ENCODE data around the gene LEMD1.
"Not testable (repeated sequence)": the region's sequence is repeated elsewhere in the genome, so short reads cannot be mapped to it uniquely, and the experiment has no call there.

The LEMD1 gene

GRCh38 chr1:205440476-205441317 is 18.8 kb upstream of the LEMD1 start:
- Mint-ChIP-seq H3K9me3 (no peaks in the 10 kb centered on the region), H3K4me3 (peak overlapping the region; percentile 78), H3K27me3 (no peaks in the 10 kb centered on the region), H3K36me3 (no peaks in the 10 kb centered on the region), H3K27ac (peak overlapping the region; percentile 91), H3K4me1 (peaks cover 22% of the 10 kb centered on the region)

DNA sequence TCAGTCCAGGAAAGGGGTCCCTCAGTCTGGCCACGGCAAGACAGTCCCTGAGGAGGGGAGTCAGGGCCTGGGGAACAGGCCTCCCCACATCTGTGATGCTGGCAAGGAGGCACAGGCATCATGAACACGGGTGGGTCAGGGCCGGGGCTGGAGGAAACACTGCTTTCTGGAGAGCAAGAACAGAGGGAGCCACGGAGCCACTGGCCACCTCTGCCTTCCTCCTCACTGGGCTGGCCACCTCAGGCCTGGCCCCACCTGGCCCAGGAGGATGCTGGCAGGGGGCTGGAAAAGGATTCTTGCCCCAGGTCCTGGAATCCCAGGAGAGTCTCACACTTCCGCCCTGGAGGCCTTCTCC is 18.2 kb upstream of the LEMD1 start:
- H3K4me3 Mint-ChIP-seq, result peak overlapping the region; percentile 78
- H3K27me3 Mint-ChIP-seq, result no peaks in the 10 kb centered on the region
- H3K27ac Mint-ChIP-seq, result no peak overlapping the region
- peaks cover 22% of the 10 kb centered on the region for H3K4me1 Mint-ChIP-seq
- H3K36me3 Mint-ChIP-seq, result no peaks in the 10 kb centered on the region
- H3K9me3 Mint-ChIP-seq, result no peaks in the 10 kb centered on the region

- H3K4me1 Mint-ChIP-seq, result peaks cover 22% of the 10 kb centered on the region
- H3K27ac Mint-ChIP-seq, result no peak overlapping the region
- no peak overlapping the region for H3K4me3 Mint-ChIP-seq
- no peaks in the 10 kb centered on the region for H3K27me3 Mint-ChIP-seq
- H3K9me3 Mint-ChIP-seq, result no peaks in the 10 kb centered on the region
- H3K36me3 Mint-ChIP-seq, result no peaks in the 10 kb centered on the region
Measured at GRCh38 chr1:205438213-205439158, 16.6 kb upstream of the LEMD1 start.

DNA sequence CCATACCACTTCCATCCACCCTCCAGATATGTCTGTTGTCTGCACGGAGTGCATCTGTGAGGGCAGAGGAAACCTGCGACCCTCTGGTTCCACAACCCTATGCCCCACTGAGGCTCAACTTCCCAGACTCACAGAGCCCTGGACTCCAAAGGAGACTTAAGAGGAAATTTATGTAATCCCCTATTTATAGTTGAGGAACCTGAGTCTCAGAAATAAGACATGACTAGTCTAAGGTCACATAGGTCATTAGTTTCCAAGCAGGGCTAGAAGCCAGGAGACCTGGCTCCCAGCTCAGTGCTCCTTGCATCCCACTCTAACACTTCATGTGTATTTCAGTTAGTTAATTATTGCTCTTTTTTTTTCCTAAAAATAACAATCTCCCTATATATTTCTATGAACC is 15.7 kb upstream of the LEMD1 start:
- H3K27me3 Mint-ChIP-seq, result no peaks in the 10 kb centered on the region
- H3K4me1 Mint-ChIP-seq, result peaks cover 22% of the 10 kb centered on the region
- no peaks in the 10 kb centered on the region for H3K36me3 Mint-ChIP-seq
- H3K27ac Mint-ChIP-seq, result no peak overlapping the region
- no peaks in the 10 kb centered on the region for H3K9me3 Mint-ChIP-seq
- H3K4me3 Mint-ChIP-seq, result no peak overlapping the region

DNA sequence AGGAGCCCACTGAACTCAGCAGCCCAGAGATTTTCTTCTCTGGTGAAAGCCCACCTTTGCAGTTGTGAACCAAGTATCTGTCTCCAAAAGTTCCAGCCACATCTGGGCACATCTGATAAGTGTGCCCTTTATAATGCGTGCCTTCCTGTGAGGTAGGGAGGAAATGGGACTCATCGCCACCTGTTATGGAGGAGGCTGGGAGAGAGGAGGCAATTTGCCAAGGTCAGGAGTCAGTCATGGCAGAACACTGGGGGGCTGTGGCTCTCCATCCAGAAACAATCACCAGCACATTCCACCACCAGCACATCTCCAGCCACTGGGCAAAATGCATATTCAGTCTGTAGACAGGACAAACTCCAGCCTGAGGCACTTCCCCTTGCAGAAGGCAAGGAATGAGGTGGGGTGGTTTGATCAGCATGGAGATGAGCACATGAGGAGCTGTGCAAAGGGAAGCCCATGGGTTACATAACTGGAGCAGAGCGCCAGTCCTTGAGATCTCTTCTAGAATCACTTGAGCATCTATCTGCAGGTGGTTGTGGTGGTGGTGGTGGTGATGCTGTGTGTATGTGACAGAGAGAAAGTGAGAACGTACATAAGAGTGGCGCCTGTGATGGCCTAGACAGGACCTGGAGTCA is 15.0 kb upstream of the LEMD1 start:
- H3K36me3 Mint-ChIP-seq, result no peaks in the 10 kb centered on the region
- no peak overlapping the region for H3K27ac Mint-ChIP-seq
- peaks cover 2% of the 10 kb centered on the region for H3K27me3 Mint-ChIP-seq
- H3K4me3 Mint-ChIP-seq, result no peak overlapping the region
- H3K4me1 Mint-ChIP-seq, result peaks cover 20% of the 10 kb centered on the region
- no peaks in the 10 kb centered on the region for H3K9me3 Mint-ChIP-seq

- H3K27me3 Mint-ChIP-seq, result peaks cover 2% of the 10 kb centered on the region
- H3K4me1 Mint-ChIP-seq, result peaks cover 15% of the 10 kb centered on the region
- H3K9me3 Mint-ChIP-seq, result no peaks in the 10 kb centered on the region
- H3K4me3 Mint-ChIP-seq, result no peak overlapping the region
- H3K27ac Mint-ChIP-seq, result no peak overlapping the region
- no peaks in the 10 kb centered on the region for H3K36me3 Mint-ChIP-seq
Measured at GRCh38 chr1:205435578-205436573, 14.0 kb upstream of the LEMD1 start.

DNA sequence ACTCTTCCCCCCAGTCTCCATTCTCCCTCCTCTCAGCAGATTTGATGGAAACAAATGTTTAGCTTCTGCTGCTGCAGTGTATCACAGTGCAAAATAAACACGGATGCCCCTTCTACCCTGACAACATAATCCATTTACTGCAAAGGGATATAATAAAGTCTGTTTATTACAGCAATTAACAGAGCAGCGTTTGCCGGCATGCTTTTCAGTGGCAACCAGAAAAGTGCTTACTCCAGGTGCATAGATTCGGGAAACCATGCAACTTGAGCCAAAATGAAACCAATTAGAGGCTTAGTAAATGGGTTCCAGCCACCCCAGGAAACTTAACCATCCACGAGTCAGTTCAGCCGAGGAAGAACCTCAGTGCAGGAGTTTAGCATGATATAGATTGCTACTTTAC is 12.9 kb upstream of the LEMD1 start:
- no peak overlapping the region for H3K4me3 Mint-ChIP-seq
- peaks cover 2% of the 10 kb centered on the region for H3K27me3 Mint-ChIP-seq
- H3K36me3 Mint-ChIP-seq, result no peaks in the 10 kb centered on the region
- peaks cover 18% of the 10 kb centered on the region for H3K4me1 Mint-ChIP-seq
- no peak overlapping the region for H3K27ac Mint-ChIP-seq
- H3K9me3 Mint-ChIP-seq, result no peaks in the 10 kb centered on the region

- not testable (repeated sequence) for H3K36me3 Mint-ChIP-seq, H3K9me3 Mint-ChIP-seq, H3K4me3 Mint-ChIP-seq, H3K27ac Mint-ChIP-seq, H3K27me3 Mint-ChIP-seq
- H3K4me1 Mint-ChIP-seq, result peaks cover 16% of the 10 kb centered on the region
Measured at GRCh38 chr1:205432692-205433091, 10.8 kb upstream of the LEMD1 start.

- H3K4me3 Mint-ChIP-seq, result no peak overlapping the region
- no peak overlapping the region for H3K27ac Mint-ChIP-seq
- no peaks in the 10 kb centered on the region for H3K36me3 Mint-ChIP-seq
Measured at GRCh38 chr1:205432116-205432515, 10.3 kb upstream of the LEMD1 start.

GRCh38 chr1:205430696-205431305 is 8.9 kb upstream of the LEMD1 start:
- peak overlapping the region; percentile 83 for H3K4me3 Mint-ChIP-seq
- no peak overlapping the region for H3K27ac Mint-ChIP-seq
- H3K4me1 Mint-ChIP-seq, result peaks cover 16% of the 10 kb centered on the region
- no peaks in the 10 kb centered on the region for H3K9me3 Mint-ChIP-seq
- H3K27me3 Mint-ChIP-seq, result peaks cover 6% of the 10 kb centered on the region
- no peaks in the 10 kb centered on the region for H3K36me3 Mint-ChIP-seq

More at GRCh38 chr1:205432116-205432515, 10.3 kb upstream of the LEMD1 start:
- Mint-ChIP-seq H3K4me1 (peaks cover 16% of the 10 kb centered on the region), H3K27me3 (peaks cover 2% of the 10 kb centered on the region), H3K9me3 (no peaks in the 10 kb centered on the region)

DNA sequence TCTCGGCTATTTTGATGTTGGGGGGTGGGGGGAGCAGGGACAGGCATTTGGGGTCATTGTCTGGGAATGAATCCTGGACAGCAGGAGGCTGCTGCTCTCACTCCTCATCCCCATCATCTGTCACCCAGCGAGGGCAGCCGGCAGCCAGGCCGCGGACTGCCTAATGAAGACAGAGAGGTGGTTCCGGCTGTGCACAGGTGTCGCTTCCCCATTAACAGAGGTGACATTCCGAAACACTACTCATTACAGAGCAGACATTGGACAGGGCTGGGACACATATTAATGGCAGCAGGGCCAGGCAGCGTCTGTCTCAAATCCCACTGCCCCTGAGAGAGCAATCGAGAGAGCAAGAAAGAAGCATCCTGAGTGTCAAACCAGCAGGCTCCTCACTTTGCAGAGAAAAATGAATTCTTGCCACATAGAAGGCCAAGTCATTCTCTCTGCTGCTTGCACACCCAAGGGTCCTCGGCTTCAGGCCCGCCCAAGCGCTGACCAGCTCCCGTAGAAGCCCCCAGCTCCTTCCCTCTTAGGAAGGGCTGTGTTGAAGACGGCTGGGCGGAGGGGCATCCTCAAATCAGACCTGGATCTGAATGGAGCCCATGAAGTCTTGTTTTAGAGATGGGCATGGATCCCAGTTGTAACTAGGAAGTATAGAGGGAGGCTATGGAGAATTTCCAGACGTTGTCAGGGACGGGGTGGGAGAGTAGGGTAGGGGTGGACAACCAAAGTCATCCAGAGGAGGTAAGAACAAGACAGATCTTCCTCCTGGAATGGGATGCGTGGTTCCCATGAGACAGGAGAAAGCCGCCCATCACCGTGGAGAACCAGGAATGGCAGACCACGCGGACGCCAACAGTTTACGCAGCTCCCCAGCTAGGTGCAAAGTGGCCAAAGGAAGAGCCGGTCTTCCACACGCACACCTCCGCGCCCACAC is 8.2 kb upstream of the LEMD1 start:
- Mint-ChIP-seq H3K4me3 (peak overlapping the region; percentile 83), H3K4me1 (peaks cover 16% of the 10 kb centered on the region), H3K9me3 (no peaks in the 10 kb centered on the region), H3K27me3 (peaks cover 6% of the 10 kb centered on the region), H3K27ac (peak overlapping the region; percentile 10), H3K36me3 (no peaks in the 10 kb centered on the region)

DNA sequence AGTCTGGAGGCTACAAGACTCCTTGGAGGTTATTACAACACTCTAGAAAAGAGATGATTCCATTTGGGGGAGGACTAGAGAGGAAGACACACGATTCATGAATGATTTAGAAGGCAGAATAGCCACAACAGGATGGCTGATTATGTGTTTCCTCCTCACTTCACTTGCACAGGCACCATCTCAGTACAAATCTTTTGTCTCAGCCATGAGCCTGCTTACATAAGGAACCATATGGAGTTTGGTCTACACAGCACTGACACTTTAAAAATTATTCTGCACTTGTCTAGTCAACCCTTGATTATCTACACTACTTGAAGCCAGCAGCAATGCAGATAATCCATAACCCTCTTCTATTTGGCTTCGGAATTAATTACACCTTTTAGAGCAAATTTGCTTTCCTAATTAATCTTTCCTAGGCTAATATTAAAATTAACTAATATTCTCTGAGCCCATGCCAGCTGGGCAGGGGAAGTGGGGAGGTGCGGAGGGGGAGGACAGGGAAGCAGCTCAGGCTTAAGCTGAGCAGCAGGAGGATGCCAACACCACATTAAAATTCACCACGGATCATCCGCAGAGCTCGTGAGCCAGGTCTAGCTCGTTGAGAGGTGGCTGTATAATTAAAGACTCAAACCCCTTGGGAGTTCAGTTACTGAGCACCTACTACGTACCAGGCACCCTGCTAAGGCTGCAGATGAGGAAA is 3.2 kb upstream of the LEMD1 start:
- peaks cover 7% of the 10 kb centered on the region for H3K27me3 Mint-ChIP-seq

GRCh38 chr1:205423814-205424399 is 2.1 kb upstream of the LEMD1 start:
- Mint-ChIP-seq H3K27ac (no peak overlapping the region), H3K9me3 (no peaks in the 10 kb centered on the region), H3K4me1 (no peaks in the 10 kb centered on the region), H3K36me3 (no peaks in the 10 kb centered on the region), H3K27me3 (peaks cover 7% of the 10 kb centered on the region), H3K4me3 (no peak overlapping the region)

More for the DNA sequence above, 3.2 kb upstream of the LEMD1 start:
- Mint-ChIP-seq H3K4me1 (peaks cover 4% of the 10 kb centered on the region), H3K27ac (no peak overlapping the region), H3K4me3 (no peak overlapping the region), H3K36me3 (no peaks in the 10 kb centered on the region), H3K9me3 (no peaks in the 10 kb centered on the region)

Measured in activated naive CD4-positive, alpha-beta T cell treated with anti-CD3 and anti-CD28 coated beads, Interleukin-2, amount 50 U/mL, for 24 hours (primary cell).